ENCODE results near the gene HOXC5.

HOXC5 gene

DNA sequence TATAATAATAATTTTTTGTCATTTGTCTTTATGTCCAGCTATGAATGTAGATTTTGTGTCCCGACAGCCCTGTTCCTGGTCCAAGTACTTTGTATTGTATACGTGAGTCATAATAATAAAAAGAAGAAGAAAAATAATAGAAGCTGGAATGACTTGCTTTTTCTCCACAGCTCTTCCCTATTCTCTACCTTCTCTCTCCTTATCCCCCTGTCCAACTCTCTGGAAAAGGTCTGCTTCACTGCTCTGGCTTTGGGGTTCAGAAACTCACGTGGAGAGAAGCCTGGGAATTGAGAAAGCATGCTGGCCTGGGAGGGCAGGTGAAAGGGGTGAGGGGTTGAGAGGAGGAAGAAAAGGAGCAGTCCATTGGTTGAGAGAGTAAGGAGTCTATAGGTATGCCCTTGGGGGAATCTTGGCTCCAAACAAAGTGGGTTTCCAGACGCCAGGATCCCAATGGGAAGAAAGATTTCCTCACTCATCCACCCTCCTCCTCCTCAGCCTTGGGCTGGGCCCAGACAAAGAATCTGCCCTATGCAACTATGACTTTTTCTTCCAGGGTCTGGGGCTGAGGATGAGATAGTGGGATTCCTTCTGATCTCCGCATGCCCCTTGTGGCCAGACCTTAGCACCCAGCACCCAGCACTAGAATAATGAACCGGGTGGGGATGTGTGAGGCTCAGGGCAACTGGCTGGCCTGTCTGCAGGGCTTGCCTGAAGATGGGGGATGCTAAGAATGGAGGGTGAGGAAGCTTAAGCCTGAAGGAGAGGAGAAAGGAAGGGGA lies 20.0 kb upstream of the HOXC5 start:
- Histone ChIP-seq H3K36me3 (replicated peaks) (no peaks in the 10 kb centered on the region), H3K27me3 (replicated peaks) (peaks cover 87% of the 10 kb centered on the region), H3K27ac (no peak overlapping the region), H3K4me3 (ENCODE audit: low read depth, low read length) (no peak overlapping the region)
- in situ Hi-C loops (cut with HindIII; ENCODE audit: low pct_ligation_motif_present, low sequenced_read_pairs) = loop anchor here (25.0 kb wide), 1 partner anchor 199 kb away; no protein-coding TSS in a partner anchor
- no peak for DNase-seq
- TF ChIP-seq, protein P1, sequence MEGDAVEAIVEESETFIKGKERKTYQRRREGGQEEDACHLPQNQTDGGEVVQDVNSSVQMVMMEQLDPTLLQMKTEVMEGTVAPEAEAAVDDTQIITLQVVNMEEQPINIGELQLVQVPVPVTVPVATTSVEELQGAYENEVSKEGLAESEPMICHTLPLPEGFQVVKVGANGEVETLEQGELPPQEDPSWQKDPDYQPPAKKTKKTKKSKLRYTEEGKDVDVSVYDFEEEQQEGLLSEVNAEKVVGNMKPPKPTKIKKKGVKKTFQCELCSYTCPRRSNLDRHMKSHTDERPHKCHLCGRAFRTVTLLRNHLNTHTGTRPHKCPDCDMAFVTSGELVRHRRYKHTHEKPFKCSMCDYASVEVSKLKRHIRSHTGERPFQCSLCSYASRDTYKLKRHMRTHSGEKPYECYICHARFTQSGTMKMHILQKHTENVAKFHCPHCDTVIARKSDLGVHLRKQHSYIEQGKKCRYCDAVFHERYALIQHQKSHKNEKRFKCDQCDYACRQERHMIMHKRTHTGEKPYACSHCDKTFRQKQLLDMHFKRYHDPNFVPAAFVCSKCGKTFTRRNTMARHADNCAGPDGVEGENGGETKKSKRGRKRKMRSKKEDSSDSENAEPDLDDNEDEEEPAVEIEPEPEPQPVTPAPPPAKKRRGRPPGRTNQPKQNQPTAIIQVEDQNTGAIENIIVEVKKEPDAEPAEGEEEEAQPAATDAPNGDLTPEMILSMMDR (IDR thresholded peaks at IDR 0.05; ENCODE audit: low read depth, low read length, missing control alignments) = no peak

DNA sequence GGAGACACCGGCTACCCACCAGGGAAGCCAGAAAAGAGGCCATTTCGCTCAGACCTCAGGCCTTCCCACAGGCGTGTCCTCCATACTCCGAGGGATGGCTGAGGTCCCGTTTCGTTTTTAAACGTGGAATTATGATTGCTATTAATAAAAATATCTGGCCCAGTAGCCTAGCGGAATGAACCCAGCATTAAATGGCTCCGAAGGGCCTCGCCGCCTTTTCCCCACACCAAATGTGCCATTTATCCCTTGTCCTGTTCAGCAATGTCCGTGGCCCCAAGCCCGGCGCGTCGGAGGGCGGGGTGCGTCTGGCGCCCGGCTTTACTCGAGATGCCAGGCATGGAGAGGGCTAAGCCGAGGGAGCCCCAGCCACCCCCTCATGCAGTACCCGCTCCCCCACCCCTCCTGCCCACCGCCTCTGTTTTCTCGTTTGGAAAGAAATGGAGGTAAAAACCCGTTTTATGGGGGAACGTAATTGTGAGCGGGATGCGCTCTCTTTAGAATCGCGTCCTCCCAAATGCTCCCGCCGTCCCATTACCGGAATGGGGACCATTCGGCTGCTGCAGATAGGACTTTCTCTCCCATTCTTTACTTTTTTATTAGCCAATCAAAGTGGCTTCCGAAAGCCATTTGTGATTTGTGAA lies 18.4 kb upstream of the HOXC5 start:
- TF ChIP-seq, protein P1 (IDR thresholded peaks at IDR 0.05; ENCODE audit: low read depth, low read length, missing control alignments) = no peak
- Histone ChIP-seq H3K27ac (no peak overlapping the region), H3K27me3 (replicated peaks) (peaks cover 87% of the 10 kb centered on the region), H3K36me3 (replicated peaks) (no peaks in the 10 kb centered on the region), H3K4me3 (ENCODE audit: low read depth, low read length) (no peak overlapping the region)
- no peak for DNase-seq
- in situ Hi-C loops (cut with HindIII; ENCODE audit: low pct_ligation_motif_present, low sequenced_read_pairs) = loop anchor here (25.0 kb wide), 1 partner anchor 198 kb away; no protein-coding TSS in a partner anchor

DNA sequence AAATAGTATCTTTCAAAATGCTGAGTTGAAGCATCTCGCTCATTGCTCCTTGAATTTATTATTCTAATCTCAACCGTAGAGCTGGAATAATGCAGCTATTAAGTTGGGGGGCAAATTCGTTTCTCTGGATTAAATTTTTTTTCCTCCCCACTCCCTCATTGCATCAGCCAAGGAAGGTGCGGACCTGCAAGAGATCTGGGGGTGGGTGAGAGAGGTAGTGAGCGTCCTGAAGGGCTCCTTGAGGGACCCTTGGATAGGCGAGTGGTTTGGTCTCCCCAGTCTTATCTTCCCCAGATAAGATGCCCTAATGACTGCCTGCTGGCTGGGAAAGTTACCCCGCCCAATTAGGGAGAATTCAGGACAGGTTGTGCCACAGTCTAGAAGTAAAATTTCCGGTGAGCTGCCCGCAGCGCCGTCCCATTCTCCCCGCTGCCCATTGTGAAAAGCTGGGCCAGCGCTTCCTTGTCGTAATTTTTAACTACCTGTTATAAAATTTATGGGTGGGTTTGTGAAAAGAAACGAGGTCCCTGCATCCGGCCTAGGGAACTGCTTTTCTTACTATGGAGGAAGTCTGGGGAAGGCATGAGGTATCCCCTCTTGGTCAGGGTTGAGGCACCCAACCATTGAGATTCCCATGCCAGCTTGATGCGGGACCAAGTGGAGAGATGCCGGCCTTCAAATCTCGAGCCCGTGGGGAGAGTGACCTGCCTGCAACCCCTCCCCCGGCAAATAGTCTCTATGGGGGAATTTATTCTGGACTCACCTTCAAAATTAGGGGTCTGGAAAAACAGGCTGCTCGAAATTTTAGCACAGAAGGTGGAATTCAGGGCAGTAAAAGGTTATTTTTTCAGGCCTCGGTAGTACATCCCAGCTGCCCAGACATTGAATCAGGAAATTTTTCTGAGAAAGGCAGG lies 17.6 kb upstream of the HOXC5 start:
- H3K4me3 ChIP-seq (ENCODE audit: low read depth, low read length) = no peak overlapping the region
- TF ChIP-seq, protein P1 (IDR thresholded peaks at IDR 0.05; ENCODE audit: low read depth, low read length, missing control alignments) = no peak
- in situ Hi-C loops (cut with HindIII; ENCODE audit: low pct_ligation_motif_present, low sequenced_read_pairs) = loop anchor here (25.0 kb wide), 1 partner anchor 197 kb away; no protein-coding TSS in a partner anchor
- DNase-seq = no peak
- H3K27ac ChIP-seq = no peak overlapping the region
- H3K36me3 ChIP-seq (replicated peaks) = no peaks in the 10 kb centered on the region
- H3K27me3 ChIP-seq (replicated peaks) = peaks cover 87% of the 10 kb centered on the region

DNA sequence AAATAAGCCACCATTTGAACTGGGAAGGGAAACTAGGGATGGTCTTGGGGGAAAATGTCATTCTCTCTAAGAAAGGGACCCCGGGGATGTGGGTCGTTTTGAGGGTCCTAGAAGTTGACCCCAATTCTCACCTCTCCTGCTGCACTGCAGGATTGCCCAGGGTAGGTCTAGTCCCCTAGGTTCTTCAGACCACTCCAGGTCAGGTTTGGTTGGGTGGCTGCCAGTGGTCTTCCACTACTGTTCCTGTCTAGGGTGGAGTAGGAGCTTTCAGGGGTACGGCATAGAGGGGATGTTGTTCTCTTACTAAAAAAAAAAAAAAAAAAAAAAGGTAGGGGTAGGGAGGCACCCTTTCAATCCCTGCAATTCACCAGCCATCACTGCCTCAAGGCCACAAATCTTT lies 16.8 kb upstream of the HOXC5 start:
- DNase-seq = no peak
- TF ChIP-seq, protein P1 (IDR thresholded peaks at IDR 0.05; ENCODE audit: low read depth, low read length, missing control alignments) = no peak
- no peak overlapping the region for H3K4me3 ChIP-seq (ENCODE audit: low read depth, low read length)
- H3K27me3 ChIP-seq (replicated peaks) = peaks cover 85% of the 10 kb centered on the region
- H3K36me3 ChIP-seq (replicated peaks) = no peaks in the 10 kb centered on the region
- no peak overlapping the region for H3K27ac ChIP-seq
- in situ Hi-C loops (cut with HindIII; ENCODE audit: low pct_ligation_motif_present, low sequenced_read_pairs) = loop anchor here (25.0 kb wide), 1 partner anchor 196 kb away; no protein-coding TSS in a partner anchor

DNA sequence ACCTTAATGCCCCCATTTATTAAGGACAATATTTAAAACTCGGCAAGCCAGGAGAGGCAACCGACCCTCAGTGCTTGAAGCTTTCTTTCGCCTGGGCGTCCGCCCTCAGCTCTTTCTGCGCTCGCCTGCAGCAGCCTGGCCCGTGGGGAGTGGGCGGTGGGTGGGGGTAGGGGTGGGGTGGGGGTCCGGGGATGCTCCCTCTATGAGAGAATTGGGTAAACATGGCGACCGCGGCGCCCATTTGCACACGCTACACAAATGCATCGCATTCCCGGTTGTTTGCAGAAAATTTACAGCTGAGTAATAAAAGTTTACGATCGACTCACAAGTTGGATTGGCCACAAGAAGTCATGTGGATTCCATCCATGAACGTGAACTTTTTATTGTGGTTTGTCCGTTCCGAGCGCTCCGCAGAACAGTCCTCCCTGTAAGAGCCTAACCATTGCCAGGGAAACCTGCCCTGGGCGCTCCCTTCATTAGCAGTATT lies 16.3 kb upstream of the HOXC5 start:
- no peaks in the 10 kb centered on the region for H3K36me3 ChIP-seq (replicated peaks)

More for the DNA sequence above, 16.3 kb upstream of the HOXC5 start:
- H3K27ac ChIP-seq = no peak overlapping the region
- no peak for DNase-seq
- H3K27me3 ChIP-seq (replicated peaks) = peaks cover 83% of the 10 kb centered on the region
- H3K4me3 ChIP-seq (ENCODE audit: low read depth, low read length) = no peak overlapping the region
- TF ChIP-seq, protein P1 (IDR thresholded peaks at IDR 0.05; ENCODE audit: low read depth, low read length, missing control alignments) = no peak
- in situ Hi-C loops (cut with HindIII; ENCODE audit: low pct_ligation_motif_present, low sequenced_read_pairs) = loop anchor here (25.0 kb wide), 1 partner anchor 196 kb away; no protein-coding TSS in a partner anchor
